K562 (cell line): ENCODE results near the gene ZBTB49. TPM values are rescaled to one million over a fixed set of nuclear protein-coding genes. Genes with fewer than 3 reads are reported as not detected.

Experiments used
- ATAC-seq: fragments of 200-7000 bp; cut with Tn5 transposase; 3 replicates; pipeline ENCODE4 v1.9.1; 2020; ENCODE audit warnings: moderate library complexity
- BruUV-seq: library from RNA; stranded (reverse); fragments of 400-500 nt; replicated peaks from 2 replicates; lab custom pipeline; 2021; lab: Mats Ljungman, UMichigan
- CTCF ChIA-PET: fragments of 300-600 bp; formaldehyde crosslinking; extraction: SDS; loops from one replicate; lab custom pipeline; 2021; ENCODE audit warnings: low intra/inter-chr PET ratio; lab: Yijun Ruan, JAX
- POLR2A ChIA-PET: fragments of 300-600, 350-650 bp; sonication (Branson Sonifier 250); formaldehyde crosslinking; extraction: SDS; loops from one replicate; lab custom pipeline; 2021; ENCODE audit warnings: antibody characterized with exemption, inconsistent platforms; lab: Yijun Ruan, JAX
- DNase-seq, 4 experiments: peaks; one replicate each; pipeline versions ENCODE4 v3.0.0 to v3.0.0-alpha.2; 2011 to 2018; ENCODE audit warnings: low spot score in 3 of 4, mixed read lengths in 3 of 4; ENCODE audit errors: extremely low read depth in 1 of 4
- FAIRE-seq: peaks from 2 replicates; lab custom pipeline; 2011; peaks lifted over from hg19 to GRCh38; lab: Jason Lieb, UNC
- H2AFZ ChIP-seq: 2 replicates; pipeline ENCODE4 v1.6.0; 2011; ENCODE audit warnings: low read depth, low read length, control low read depth, inconsistent platforms
- H3K27ac ChIP-seq: fragments of 200-600 bp; 3 replicates; pipeline ENCODE4 v1.8.0; 2011; ENCODE audit warnings: low read depth, mild to moderate bottlenecking, control low read depth, inconsistent platforms, low read length, moderate library complexity, mixed read lengths; ENCODE audit errors: extremely low read depth
- H3K27me3 ChIP-seq, 2 experiments: fragments of 300-600 bp in 1 of 2; 2 replicates in 1 of 2; 3 replicates in 1 of 2; pipeline versions ENCODE4 v1.6.0 to v1.8.0; 2011; ENCODE audit warnings: inconsistent platforms in 2 of 2, low read length in 2 of 2, mild to moderate bottlenecking in 1 of 2, mixed read lengths in 1 of 2, moderate library complexity in 1 of 2; ENCODE audit not compliant: control insufficient read depth in 2 of 2, insufficient read depth in 2 of 2
- H3K36me3 ChIP-seq: fragments of 300-600 bp; 3 replicates; pipeline ENCODE4 v1.8.0; 2011; ENCODE audit warnings: mild to moderate bottlenecking, low read length, inconsistent platforms; ENCODE audit not compliant: control insufficient read depth, insufficient read depth
- H3K4me1 ChIP-seq, 2 experiments: fragments of 200-600 bp in 1 of 2; replicated peaks in 1 of 2; 2 replicates in 1 of 2; 3 replicates in 1 of 2; pipeline versions ENCODE4 v1.5.1 to v1.8.0; 2011; ENCODE audit warnings: inconsistent platforms in 2 of 2, low read length in 2 of 2, mild to moderate bottlenecking in 1 of 2, mixed read lengths in 1 of 2, moderate library complexity in 1 of 2; ENCODE audit not compliant: control insufficient read depth in 2 of 2, insufficient read depth in 2 of 2
- H3K4me2 ChIP-seq: 2 replicates; pipeline ENCODE4 v1.6.1; 2011; ENCODE audit warnings: low read length, control low read depth, inconsistent platforms, mixed read lengths; ENCODE audit not compliant: insufficient read depth
- H3K4me3 ChIP-seq: fragments of 200-600 bp; sonication (generic), shearing (Covaris generic); 2 replicates; pipeline ENCODE4 v1.5.1; 2016; ENCODE audit warnings: control low read depth, inconsistent platforms
- H3K79me2 ChIP-seq: fragments of 200-600 bp; 3 replicates; pipeline ENCODE4 v1.8.0; 2011; ENCODE audit warnings: low read length, inconsistent platforms; ENCODE audit not compliant: control insufficient read depth, insufficient read depth
- H3K9ac ChIP-seq, 2 experiments: 2 replicates each; pipeline versions ENCODE4 v1.6.0 to v1.6.1; 2011; ENCODE audit warnings: low read depth in 2 of 2, low read length in 2 of 2, control low read depth in 1 of 2, inconsistent platforms in 1 of 2, mild to moderate bottlenecking in 1 of 2, mixed read lengths in 1 of 2; ENCODE audit not compliant: insufficient read depth in 1 of 2
- H3K9me1 ChIP-seq: one replicate; pipeline ENCODE4 v1.6.0; 2011; ENCODE audit warnings: inconsistent platforms, mild to moderate bottlenecking, low read length, moderate library complexity; ENCODE audit not compliant: control insufficient read depth, insufficient read depth
- H3K9me3 ChIP-seq: replicated peaks from 2 replicates; pipeline ENCODE4 v1.5.1; 2011; ENCODE audit warnings: low read depth, low read length, inconsistent platforms; ENCODE audit not compliant: control insufficient read depth, insufficient read depth
- H4K20me1 ChIP-seq: replicated peaks from 2 replicates; pipeline ENCODE4 v1.6.1; 2011; ENCODE audit warnings: low read length, inconsistent platforms, mixed read lengths; ENCODE audit not compliant: control insufficient read depth, insufficient read depth
- CREB3 ChIP-seq: fragments of 450-650 bp; conservative IDR thresholded peaks from 2 replicates; pipeline ENCODE4 v1.6.1; 2016; ENCODE audit warnings: missing genetic modification characterization, low read depth, mild to moderate bottlenecking, missing compliant biosample characterization, moderate library complexity
- ELF1 ChIP-seq: fragments of 200-800 bp; sonication (Bioruptor generic); IDR thresholded peaks from 2 replicates; pipeline ENCODE4 v1.6.1; 2016; ENCODE audit warnings: missing genetic modification characterization, missing compliant biosample characterization
- HBP1 ChIP-seq: fragments of 450-650 bp; formaldehyde crosslinking; IDR thresholded peaks from 2 replicates; pipeline ENCODE4 v1.4.0; 2022; ENCODE audit warnings: missing genetic modification characterization
- MEIS2 ChIP-seq: fragments of 450-650 bp; IDR thresholded peaks from 2 replicates; pipeline ENCODE4 v1.6.1; 2014; ENCODE audit warnings: mild to moderate bottlenecking; ENCODE audit not compliant: partially characterized antibody
- POU5F1 ChIP-seq: fragments of 150-350 bp; IDR thresholded peaks from 2 replicates; pipeline ENCODE4 v1.6.1; 2014; ENCODE audit warnings: borderline replicate concordance, low read length, low read depth, mild to moderate bottlenecking; ENCODE audit not compliant: partially characterized antibody
- RBM34 ChIP-seq: fragments of 200-400 bp; formaldehyde crosslinking; IDR thresholded peaks from 2 replicates; pipeline ENCODE4 v1.6.1; 2018; ENCODE audit warnings: low read length, borderline replicate concordance; ENCODE audit not compliant: insufficient read depth
- REST ChIP-seq, 2 experiments: fragments of 450-650 bp; formaldehyde crosslinking in 1 of 2; IDR thresholded peaks; 2 replicates each; pipeline versions ENCODE4 v1.4.0 to v1.6.1; 2014 to 2020; ENCODE audit warnings: mild to moderate bottlenecking in 2 of 2, borderline replicate concordance in 1 of 2, low read depth in 1 of 2
- THRA ChIP-seq: fragments of 450-650 bp; IDR thresholded peaks from 2 replicates; pipeline ENCODE4 v1.6.1; 2017; ENCODE audit warnings: mild to moderate bottlenecking, moderate library complexity
- ZBED1 ChIP-seq: IDR thresholded peaks from 2 replicates; pipeline ENCODE4 v1.6.1; 2014
- ZNF274 ChIP-seq: IDR thresholded peaks from 2 replicates; pipeline ENCODE4 v1.6.1; 2011; ENCODE audit warnings: low read depth, mild to moderate bottlenecking, low read length, moderate library complexity, borderline replicate concordance
- WGBS: fragments of 100-300 bp; shearing (Covaris generic); methylation state at CpG from one replicate; pipeline ENCODE4 v1.1.6; 2016; ENCODE audit warnings: low coverage, mixed read lengths; ENCODE audit not compliant: insufficient coverage; ENCODE audit errors: missing lambda C conversion rate; 5-methylcytosine and 5-hydroxymethylcytosine counted together
- in situ Hi-C: fragments of 300-500 bp; cut with MboI; formaldehyde crosslinking; loops from 4 replicates; pipeline ENCODE4 v1.15.0; 2018; ENCODE audit warnings: inconsistent platforms, mixed read lengths
- intact Hi-C: fragments of 100-400 bp; cut with micrococcal nuclease; formaldehyde crosslinking; loops from 2 replicates; pipeline ENCODE4 v1.14.2; 2022
- polyA plus RNA-seq, 8 experiments: library from polyadenylated mRNA; depleted of rRNA in 4 of 8; stranded (reverse) in 5 of 8; unstranded in 3 of 8; fragments of >200 nt; fragmentation: Nextera tagmentation in 2 of 8; fragmentation: Illumina TruSeq in 1 of 8; extraction: Ambion mirVana in 2 of 8; extraction: Trizol in 1 of 8; gene quantifications; 2 replicates each; pipeline versions ENCODE4 v1.2.1 to v1.2.3, GENCODE V29; 2011 to 2014; ENCODE audit warnings: inconsistent platforms in 1 of 8, missing spikeins in 1 of 8
- total RNA-seq, 7 experiments: library from RNA; depleted of rRNA in 6 of 7; stranded (reverse); fragments of >200 nt in 6 of 7; fragmentation: Illumina TruSeq in 2 of 7; extraction: Trizol in 2 of 7; gene quantifications; 2 replicates each; pipeline versions ENCODE4 v1.2.1 to v1.2.3, GENCODE V29; 2011 to 2021; ENCODE audit warnings: low replicate concordance in 1 of 7

The ZBTB49 gene
- total and polyA plus RNA-seq, 9 of the 15 experiments (the other 6 are each of a cell fraction or from before 2014, with no cell fraction given) = 0.49 to 8.0 (median 4.2) TPM

- Histone ChIP-seq H3K9me1 (no peaks in the 10 kb centered on the region), H3K9ac (no peak overlapping the region), H3K27ac (no peak overlapping the region), H3K79me2 (no peaks in the 10 kb centered on the region), H3K36me3 (peaks cover 68% of the 10 kb centered on the region), H3K4me1 (no peaks in the 10 kb centered on the region), H3K4me3 (no peak overlapping the region), H3K4me2 (no peak overlapping the region), H4K20me1 (no peaks in the 10 kb centered on the region; the same call in 1 of the 2 replicates), H3K27me3 (peaks cover 0 to 10% of the 10 kb centered on the region in 2 experiments; a peak in 2 of 5 replicates), H3K9me3 (no peaks in the 10 kb centered on the region), H2AFZ (no peak overlapping the region)
- no TSS peak for BruUV-seq
- in situ Hi-C loops = no loop called here
- DNase-seq (no peak), ATAC-seq (no peak), FAIRE-seq (no peak)
- POLR2A ChIA-PET = interaction anchor here (0.9 kb wide), 1 partner anchor 17 kb away, joined by 3 read pairs; no protein-coding TSS in a partner anchor
- intact Hi-C loops = no loop called here
- CTCF ChIA-PET = no interaction called here
- WGBS = 100% methylated on average over 1 of the region's 1 CpG
- TF ChIP-seq ZNF274 (no peak), MEIS2 (no peak), HBP1 (CRISPR knock-in tag) (no peak), THRA (no peak), ELF1 (no peak), POU5F1 (no peak), REST (IDR thresholded peaks at IDR 0.05; ENCODE audit: borderline replicate concordance) (no peak), REST (CRISPR knock-in tag; IDR thresholded peaks at IDR 0.05; ENCODE audit: low read depth) (no peak), RBM34 (no peak), CREB3 (no peak), ZBED1 (no peak)
Measured at GRCh38 chr4:4268776-4269175, 21.3 kb upstream of the ZBTB49 start.
